ENCODE data around the gene GTF2IRD1. TPM values are rescaled to one million over a fixed set of nuclear protein-coding genes. Genes with fewer than 3 reads are reported as not detected.

Gene GTF2IRD1
- 10 to 100 TPM; 14.6 to 35.7 (median 17.1) TPM for total RNA-seq

- 2% methylated on average over 16 to 28 of the region's 62 CpGs for WGBS, 2 donors
These were observed at the start of gene GTF2IRD1 for GRCh38 chr7:74453322-74454011. GTF2IRD1 (plus strand) TSS chr7:74453906; CDS start chr7:74508081, 54,175 bp downstream.

DNA sequence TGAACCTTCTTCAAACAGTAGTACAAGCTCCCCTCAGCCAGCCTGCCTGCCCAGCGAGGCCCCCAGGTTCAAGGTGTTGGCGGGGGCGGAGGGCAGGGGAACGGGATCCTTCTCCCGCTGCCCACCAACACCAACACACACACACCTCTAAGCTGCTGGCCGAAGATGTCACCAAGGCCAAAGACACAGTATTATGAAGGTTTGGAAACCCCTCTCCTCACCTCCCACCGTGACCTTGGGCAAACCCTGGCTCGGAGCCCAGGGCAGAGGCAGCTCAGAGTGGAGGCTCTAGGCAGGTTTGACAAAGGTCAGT lies 49.4 kb upstream of the GTF2IRD1 start:
- H3K4me1 ChIP-seq: no peaks in the 10 kb centered on the region
- H3K27me3 ChIP-seq: no peaks in the 10 kb centered on the region
- no peak overlapping the region for H3K4me3 ChIP-seq
- H3K36me3 ChIP-seq: peaks cover 0 to 62% (median 0%) of the 10 kb centered on the region in 3 donors
- DNase-seq (ENCODE audit: low spot score in 2 of 2): no peak
- H3K27ac ChIP-seq: no peak overlapping the region
- TF ChIP-seq POLR2A (IDR thresholded peaks at IDR 0.05) (no peak), CTCF (IDR thresholded peaks at IDR 0.05) (no peak), EP300 (IDR thresholded peaks at IDR 0.05) (no peak)
- no peaks in the 10 kb centered on the region for H3K9me3 ChIP-seq
- WGBS, 2 donors: 87 to 88% methylated on average over 3 to 8 of the region's 8 CpGs

More at GRCh38 chr7:74453322-74454011, at the start of gene GTF2IRD1:
- TF ChIP-seq EP300 (IDR thresholded peaks at IDR 0.05) (no peak), POLR2A (IDR thresholded peaks at IDR 0.05) (peak in 1 of 2 donors; percentile 20)
- Histone ChIP-seq H3K9me3 (no peaks in the 10 kb centered on the region), H3K4me1 (peaks cover 0 to 30% (median 17%) of the 10 kb centered on the region in 4 donors), H3K27me3 (no peaks in the 10 kb centered on the region), H3K36me3 (no peaks in the 10 kb centered on the region), H3K4me3 (peak within 1 kb of the TSS; percentile 57 to 93 (median 78)), H3K27ac (peak within 1 kb of the TSS; percentile 76 to 99 (median 96))
- DNase-seq (ENCODE audit: low spot score in 2 of 2): peak; percentile 55 to 61

- no peak for DNase-seq (ENCODE audit: low spot score in 2 of 2)
- WGBS, 2 donors: 79 to 86% methylated on average over 10 to 15 of the region's 15 CpGs
- no peaks in the 10 kb centered on the region for H3K4me1 ChIP-seq
- no peaks in the 10 kb centered on the region for H3K27me3 ChIP-seq
- H3K27ac ChIP-seq: no peak overlapping the region
- no peaks in the 10 kb centered on the region for H3K9me3 ChIP-seq
- TF ChIP-seq CTCF (IDR thresholded peaks at IDR 0.05) (no peak), EP300 (IDR thresholded peaks at IDR 0.05) (no peak), POLR2A (IDR thresholded peaks at IDR 0.05) (no peak)
- H3K4me3 ChIP-seq: no peak overlapping the region
- H3K36me3 ChIP-seq: peaks cover 0 to 61% (median 0%) of the 10 kb centered on the region in 3 donors
These were observed 49.0 kb upstream of the GTF2IRD1 start for GRCh38 chr7:74404741-74405140.

GRCh38 chr7:74405191-74405898 lies 48.4 kb upstream of the GTF2IRD1 start:
- H3K4me3 ChIP-seq: no peak overlapping the region
- H3K36me3 ChIP-seq: peaks cover 0 to 56% (median 0%) of the 10 kb centered on the region in 3 donors
- TF ChIP-seq EP300 (IDR thresholded peaks at IDR 0.05): no peak
- TF ChIP-seq POLR2A (IDR thresholded peaks at IDR 0.05): no peak
- TF ChIP-seq CTCF (IDR thresholded peaks at IDR 0.05): peak in 2 of 5 experiments; percentile 11 to 12
- no peaks in the 10 kb centered on the region for H3K4me1 ChIP-seq
- no peak overlapping the region for H3K27ac ChIP-seq
- 71 to 73% methylated on average over 20 to 29 of the region's 31 CpGs for WGBS, 2 donors
- no peak for DNase-seq (ENCODE audit: low spot score in 2 of 2)
- no peaks in the 10 kb centered on the region for H3K27me3 ChIP-seq
- H3K9me3 ChIP-seq: no peaks in the 10 kb centered on the region

- peaks cover 0 to 50% (median 0%) of the 10 kb centered on the region in 3 donors for H3K36me3 ChIP-seq
- no peaks in the 10 kb centered on the region for H3K27me3 ChIP-seq
- H3K27ac ChIP-seq: no peak overlapping the region
- DNase-seq (ENCODE audit: low spot score in 2 of 2): no peak
- no peak overlapping the region for H3K4me3 ChIP-seq
- H3K9me3 ChIP-seq: no peaks in the 10 kb centered on the region
- WGBS, 2 donors: 82 to 83% methylated on average over 20 of the region's 20 CpGs
- TF ChIP-seq POLR2A (IDR thresholded peaks at IDR 0.05) (no peak), EP300 (IDR thresholded peaks at IDR 0.05) (no peak), CTCF (IDR thresholded peaks at IDR 0.05) (no peak)
- H3K4me1 ChIP-seq: no peaks in the 10 kb centered on the region
These were observed 47.7 kb upstream of the GTF2IRD1 start for GRCh38 chr7:74405899-74406512.
